Mesendoderm (in vitro differentiated cells): ENCODE measurements around the gene DOCK7.

ENCODE experiments used
- DNase-seq: peaks from one replicate; pipeline ENCODE4 v3.0.0; 2013
- H2AK5ac ChIP-seq: 2 replicates; pipeline ENCODE4 v1.6.1; 2013; ENCODE audit warnings: low read length, inconsistent platforms
- H2BK120ac ChIP-seq: 2 replicates; pipeline ENCODE4 v1.6.1; 2013; ENCODE audit warnings: low read depth, mild to moderate bottlenecking, low read length, moderate library complexity, mixed read lengths
- H2BK15ac ChIP-seq: replicated peaks from 2 replicates; pipeline ENCODE4 v1.6.1; 2013; ENCODE audit warnings: low read depth, mild to moderate bottlenecking, moderate library complexity
- H2BK5ac ChIP-seq: 2 replicates; pipeline ENCODE4 v1.6.1; 2013; ENCODE audit warnings: low read length, inconsistent platforms
- H3K18ac ChIP-seq: 2 replicates; pipeline ENCODE4 v1.6.1; 2013; ENCODE audit warnings: mild to moderate bottlenecking, low read length, mixed read lengths
- H3K23ac ChIP-seq: one replicate; pipeline ENCODE4 v1.6.1; 2013; ENCODE audit warnings: low read length
- H3K27ac ChIP-seq: 2 replicates; pipeline ENCODE4 v1.5.1; 2013; ENCODE audit warnings: low read depth, mild to moderate bottlenecking, inconsistent platforms, low read length, moderate library complexity
- H3K27me3 ChIP-seq: 2 replicates; pipeline ENCODE4 v1.6.1; 2013; ENCODE audit warnings: low read length, control low read depth, mild to moderate bottlenecking, inconsistent platforms; ENCODE audit not compliant: insufficient read depth, poor library complexity
- H3K36me3 ChIP-seq: 2 replicates; pipeline ENCODE4 v1.6.1; 2013; ENCODE audit warnings: low read length, inconsistent platforms; ENCODE audit not compliant: control insufficient read depth, insufficient read depth
- H3K4ac ChIP-seq: one replicate; pipeline ENCODE4 v1.6.1; 2013; ENCODE audit warnings: low read depth, mild to moderate bottlenecking, low read length, moderate library complexity
- H3K4me1 ChIP-seq: 2 replicates; pipeline ENCODE4 v1.6.1; 2013; ENCODE audit warnings: low read depth, low read length, inconsistent platforms; ENCODE audit not compliant: control insufficient read depth
- H3K4me2 ChIP-seq: 2 replicates; pipeline ENCODE4 v1.6.1; 2013; ENCODE audit warnings: low read length
- H3K4me3 ChIP-seq: 2 replicates; pipeline ENCODE4 v1.5.1; 2013; ENCODE audit warnings: mild to moderate bottlenecking, low read length
- H3K56ac ChIP-seq: one replicate; pipeline ENCODE4 v1.6.1; 2013; ENCODE audit warnings: low read length
- H3K79me1 ChIP-seq: 2 replicates; pipeline ENCODE4 v1.6.1; 2013; ENCODE audit warnings: low read length, inconsistent platforms
- H3K79me2 ChIP-seq: 2 replicates; pipeline ENCODE4 v1.6.1; 2013; ENCODE audit warnings: mild to moderate bottlenecking, low read length; ENCODE audit not compliant: control insufficient read depth, insufficient read depth
- H3K9ac ChIP-seq: 2 replicates; pipeline ENCODE4 v1.6.1; 2013; ENCODE audit warnings: low read length, inconsistent platforms
- H4K5ac ChIP-seq: one replicate; pipeline ENCODE4 v1.6.1; 2013; ENCODE audit warnings: low read length
- H4K8ac ChIP-seq: one replicate; pipeline ENCODE4 v1.6.1; 2013; ENCODE audit warnings: low read depth, mild to moderate bottlenecking, control low read depth, low read length, moderate library complexity
- WGBS: extraction: QIAGEN DNeasy Blood & Tissue Kit; methylation state at CpG from one replicate; pipeline ENCODE4 v1.1.7; 2013; ENCODE audit warnings: low lambda C conversion rate, missing lambda C conversion rate; ENCODE audit not compliant: insufficient coverage; ENCODE audit errors: extremely low coverage; 5-methylcytosine and 5-hydroxymethylcytosine counted together

Gene DOCK7

GRCh38 chr1:62434618-62435001, 253.6 kb downstream of the DOCK7 start:
- H3K23ac ChIP-seq: no peak overlapping the region
- peaks cover 23% of the 10 kb centered on the region for H3K79me2 ChIP-seq
- no peak overlapping the region for H2BK120ac ChIP-seq
- no peaks in the 10 kb centered on the region for H3K36me3 ChIP-seq
- H4K5ac ChIP-seq: no peak overlapping the region
- no peak overlapping the region for H2BK15ac ChIP-seq
- H3K4me3 ChIP-seq: no peak overlapping the region
- H3K27ac ChIP-seq: no peak overlapping the region
- H3K4me2 ChIP-seq: no peak overlapping the region
- no CpG with 5 or more reads among the region's 12 CpGs for WGBS
- H3K9ac ChIP-seq: no peak overlapping the region
- H2AK5ac ChIP-seq: no peak overlapping the region
- H3K79me1 ChIP-seq: no peaks in the 10 kb centered on the region
- no peak overlapping the region for H2BK5ac ChIP-seq
- no peak overlapping the region for H3K56ac ChIP-seq
- H4K8ac ChIP-seq: no peak overlapping the region
- H3K27me3 ChIP-seq: no peaks in the 10 kb centered on the region
- DNase-seq: no peak
- H3K4me1 ChIP-seq: peaks cover 4% of the 10 kb centered on the region
- no peak overlapping the region for H3K4ac ChIP-seq
- H3K18ac ChIP-seq: no peak overlapping the region

DNA sequence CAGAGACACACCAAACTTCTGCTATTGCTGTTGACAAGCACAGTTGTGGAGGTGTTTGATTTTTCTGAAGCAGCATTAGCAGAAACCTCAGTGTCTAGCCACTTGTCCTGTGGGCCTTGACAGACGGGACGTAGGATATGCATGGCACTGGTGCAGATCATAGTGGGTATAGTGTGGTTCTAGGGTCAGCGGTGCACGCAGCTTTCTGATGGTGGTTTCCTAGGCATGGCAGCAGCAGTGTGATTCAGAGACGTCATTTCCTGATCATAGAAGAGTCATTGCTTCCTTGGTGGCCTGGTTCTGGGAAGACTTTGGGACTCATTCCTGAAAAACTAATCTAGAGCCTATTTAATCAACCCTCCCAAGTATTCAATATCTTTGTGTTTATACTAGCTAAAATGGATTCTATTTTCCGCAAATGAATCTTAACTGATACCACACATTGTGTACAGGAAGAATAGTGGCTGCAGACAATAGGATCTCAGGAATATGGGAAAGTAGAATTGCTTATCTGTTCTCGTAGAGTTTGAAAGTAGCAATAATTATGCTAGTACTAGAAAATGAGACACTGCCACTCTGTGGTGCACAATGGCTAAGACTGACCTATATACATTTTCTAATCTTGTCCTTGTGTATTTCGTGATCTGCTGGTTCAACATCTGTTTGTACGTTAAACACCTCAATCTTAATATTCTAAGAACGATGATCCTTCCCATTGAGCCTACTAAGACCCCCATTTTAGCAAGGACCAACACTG, 254.1 kb downstream of the DOCK7 start:
- DNase-seq: no peak
- Histone ChIP-seq H2BK5ac (no peak overlapping the region), H3K27ac (no peak overlapping the region)

DNA sequence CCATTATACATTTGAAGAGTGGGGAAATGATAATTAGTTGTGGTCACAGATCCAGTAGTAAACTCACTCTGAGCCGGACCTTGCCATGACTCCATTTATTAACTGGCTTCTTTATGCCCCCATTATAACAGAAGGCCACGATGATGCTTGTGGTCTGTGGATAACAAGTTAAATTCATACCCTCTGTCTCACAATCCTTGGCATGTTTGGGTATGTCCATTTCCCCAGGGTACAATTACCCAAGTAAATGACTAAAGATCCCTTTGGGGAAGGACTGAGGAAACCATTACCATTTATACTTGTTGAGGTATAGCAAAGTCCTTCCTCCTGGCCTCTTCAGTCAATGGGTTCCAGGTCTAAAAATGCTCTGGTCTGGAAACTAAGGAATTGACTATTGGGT, 258.6 kb downstream of the DOCK7 start:
- Histone ChIP-seq H3K27ac (no peak overlapping the region), H3K4me2 (no peak overlapping the region), H3K27me3 (no peaks in the 10 kb centered on the region), H3K56ac (no peak overlapping the region), H3K79me1 (no peaks in the 10 kb centered on the region), H3K4me3 (no peak overlapping the region), H3K23ac (no peak overlapping the region), H3K36me3 (no peaks in the 10 kb centered on the region), H3K9ac (no peak overlapping the region), H3K79me2 (no peaks in the 10 kb centered on the region), H4K8ac (no peak overlapping the region), H3K18ac (no peak overlapping the region), H3K4me1 (no peaks in the 10 kb centered on the region), H2BK120ac (no peak overlapping the region), H4K5ac (no peak overlapping the region), H2BK5ac (no peak overlapping the region), H3K4ac (no peak overlapping the region), H2BK15ac (no peak overlapping the region), H2AK5ac (no peak overlapping the region)
- WGBS: no CpG with 5 or more reads among the region's 2 CpGs
- no peak for DNase-seq

More for the DNA sequence above, 254.1 kb downstream of the DOCK7 start:
- WGBS: no CpG with 5 or more reads among the region's 10 CpGs
- H3K79me2 ChIP-seq: peaks cover 20% of the 10 kb centered on the region
- no peak overlapping the region for H4K8ac ChIP-seq
- no peaks in the 10 kb centered on the region for H3K36me3 ChIP-seq
- no peak overlapping the region for H4K5ac ChIP-seq
- H2BK15ac ChIP-seq: no peak overlapping the region
- no peak overlapping the region for H3K9ac ChIP-seq
- H3K4ac ChIP-seq: no peak overlapping the region
- H3K18ac ChIP-seq: no peak overlapping the region
- H3K56ac ChIP-seq: no peak overlapping the region
- no peak overlapping the region for H3K4me2 ChIP-seq
- H3K4me1 ChIP-seq: peaks cover 4% of the 10 kb centered on the region
- no peaks in the 10 kb centered on the region for H3K27me3 ChIP-seq
- H2BK120ac ChIP-seq: no peak overlapping the region
- no peak overlapping the region for H3K23ac ChIP-seq
- H3K79me1 ChIP-seq: no peaks in the 10 kb centered on the region
- no peak overlapping the region for H3K4me3 ChIP-seq
- H2AK5ac ChIP-seq: no peak overlapping the region

DNA sequence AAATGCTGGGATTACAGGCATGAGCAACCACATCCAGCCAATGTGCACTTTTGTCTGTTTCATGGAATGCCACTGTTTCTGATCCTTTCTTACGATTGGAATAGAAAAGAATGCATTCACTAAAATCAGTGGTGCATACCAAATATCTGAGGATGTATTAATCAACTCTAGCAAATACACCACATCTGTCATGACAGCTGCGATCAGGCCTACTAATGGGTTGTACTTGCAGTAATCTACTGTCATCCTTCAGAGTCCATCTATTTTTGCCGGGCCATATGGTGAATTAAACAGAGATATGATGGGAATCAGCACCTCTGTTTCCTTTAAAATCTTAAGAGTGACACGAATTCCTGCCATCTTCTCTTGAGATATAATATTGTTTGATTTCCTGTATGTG, 259.8 kb downstream of the DOCK7 start:
- no peak for DNase-seq

GRCh38 chr1:62426794-62427193, 261.4 kb downstream of the DOCK7 start:
- H3K9ac ChIP-seq: no peak overlapping the region
- H3K27ac ChIP-seq: no peak overlapping the region
- H3K79me2 ChIP-seq: no peaks in the 10 kb centered on the region
- H3K23ac ChIP-seq: no peak overlapping the region
- H2BK5ac ChIP-seq: no peak overlapping the region
- no peak overlapping the region for H2BK15ac ChIP-seq
- no peak overlapping the region for H2AK5ac ChIP-seq
- no peak overlapping the region for H3K4me2 ChIP-seq
- H4K8ac ChIP-seq: no peak overlapping the region
- no peak overlapping the region for H2BK120ac ChIP-seq
- H3K36me3 ChIP-seq: no peaks in the 10 kb centered on the region
- H3K4me3 ChIP-seq: no peak overlapping the region
- H3K4me1 ChIP-seq: no peaks in the 10 kb centered on the region
- DNase-seq: no peak
- no peak overlapping the region for H3K18ac ChIP-seq
- no peak overlapping the region for H3K56ac ChIP-seq
- no peak overlapping the region for H3K4ac ChIP-seq
- no CpG with 5 or more reads among the region's 1 CpG for WGBS
- no peak overlapping the region for H4K5ac ChIP-seq
- H3K27me3 ChIP-seq: no peaks in the 10 kb centered on the region
- no peaks in the 10 kb centered on the region for H3K79me1 ChIP-seq

More for the DNA sequence above, 259.8 kb downstream of the DOCK7 start:
- Histone ChIP-seq H4K8ac (no peak overlapping the region), H3K4me3 (no peak overlapping the region), H3K23ac (no peak overlapping the region), H3K4ac (no peak overlapping the region), H3K27me3 (no peaks in the 10 kb centered on the region), H3K18ac (no peak overlapping the region), H2BK15ac (no peak overlapping the region), H3K79me2 (no peaks in the 10 kb centered on the region), H3K27ac (no peak overlapping the region), H3K4me2 (no peak overlapping the region), H2BK5ac (no peak overlapping the region), H3K9ac (no peak overlapping the region), H3K56ac (no peak overlapping the region), H3K4me1 (no peaks in the 10 kb centered on the region), H3K36me3 (no peaks in the 10 kb centered on the region), H2AK5ac (no peak overlapping the region), H2BK120ac (no peak overlapping the region), H3K79me1 (no peaks in the 10 kb centered on the region), H4K5ac (no peak overlapping the region)
- WGBS: no CpG with 5 or more reads among the region's 4 CpGs

- H3K79me2 ChIP-seq: no peaks in the 10 kb centered on the region
- no peak overlapping the region for H3K9ac ChIP-seq
- no peak overlapping the region for H3K4me2 ChIP-seq
- no peak overlapping the region for H3K56ac ChIP-seq
- no peak overlapping the region for H4K5ac ChIP-seq
- H3K27ac ChIP-seq: no peak overlapping the region
- H3K4me3 ChIP-seq: no peak overlapping the region
- no peak overlapping the region for H3K23ac ChIP-seq
- H3K4me1 ChIP-seq: no peaks in the 10 kb centered on the region
- H2BK5ac ChIP-seq: no peak overlapping the region
- H2AK5ac ChIP-seq: no peak overlapping the region
- WGBS: no CpG with 5 or more reads among the region's 3 CpGs
- no peak overlapping the region for H3K4ac ChIP-seq
- H2BK120ac ChIP-seq: no peak overlapping the region
- no peak for DNase-seq
- no peaks in the 10 kb centered on the region for H3K79me1 ChIP-seq
- H3K18ac ChIP-seq: no peak overlapping the region
- H3K27me3 ChIP-seq: no peaks in the 10 kb centered on the region
- no peaks in the 10 kb centered on the region for H3K36me3 ChIP-seq
- no peak overlapping the region for H2BK15ac ChIP-seq
- H4K8ac ChIP-seq: no peak overlapping the region
These were observed 261.9 kb downstream of the DOCK7 start for GRCh38 chr1:62426237-62426636.
